Ecto neural progenitor cell (in vitro differentiated cells): ENCODE results near the gene GPR180.

Experiments
- DNase-seq: peaks from one replicate; pipeline ENCODE4 v3.0.0-alpha.2; 2018; ENCODE audit warnings: low spot score

The GPR180 gene

GRCh38 chr13:94656176-94656575, 54.5 kb downstream of the GPR180 start:
- DNase-seq, result no peak

DNA sequence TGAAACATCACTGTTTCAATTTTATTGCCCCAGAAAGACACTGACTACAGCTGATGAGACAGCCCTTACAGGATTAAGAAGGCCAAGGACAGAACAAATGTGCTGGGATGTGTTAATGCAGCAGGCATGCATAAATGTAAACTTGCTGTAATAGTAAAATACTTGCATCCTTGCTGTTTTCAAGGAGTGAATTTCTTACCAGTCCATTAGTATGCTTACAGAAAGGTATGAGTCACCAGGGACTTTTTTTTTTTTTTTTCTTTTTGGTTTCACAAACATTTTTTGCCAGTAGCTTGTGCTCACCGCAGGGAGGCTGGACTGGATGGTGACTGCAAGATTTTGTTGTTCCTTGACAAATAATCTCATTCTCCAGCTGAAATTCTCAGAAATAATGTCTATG, 55.1 kb downstream of the GPR180 start:
- no peak for DNase-seq

GRCh38 chr13:94657167-94657566, 55.5 kb downstream of the GPR180 start:
- DNase-seq, result no peak

- DNase-seq, result no peak
Measured at GRCh38 chr13:94658926-94659597, 57.4 kb downstream of the GPR180 start.

GRCh38 chr13:94659598-94659946, 57.9 kb downstream of the GPR180 start:
- no peak for DNase-seq

DNA sequence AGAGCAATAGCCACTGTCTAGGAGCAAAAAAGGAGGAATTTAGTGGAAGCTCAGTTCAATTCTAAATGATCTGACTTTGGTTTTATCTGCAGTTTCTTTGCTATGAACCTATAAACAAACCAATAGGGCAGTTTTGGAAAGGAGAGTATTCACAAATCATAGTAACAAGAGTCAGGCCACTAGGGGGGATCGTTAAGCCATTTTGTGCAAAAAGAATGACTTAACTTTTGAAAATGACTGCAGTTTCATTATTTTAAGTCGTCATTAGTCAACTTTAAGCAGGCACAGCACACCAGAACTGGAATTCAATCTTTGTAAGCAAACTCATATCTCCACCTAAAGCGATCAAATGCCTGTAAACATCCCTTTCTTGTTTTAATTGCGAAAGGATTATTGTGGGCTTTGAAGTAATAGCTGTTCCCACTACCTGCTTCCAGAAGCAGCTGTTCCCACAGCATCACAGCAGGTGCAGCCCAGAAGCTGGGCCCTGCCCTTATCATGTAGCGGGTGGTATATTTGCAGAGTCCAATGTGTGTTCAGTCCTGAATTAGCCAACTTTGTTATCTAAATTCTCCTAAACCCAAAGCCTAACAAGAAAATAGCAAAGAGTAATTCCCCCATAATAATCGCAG, 59.2 kb downstream of the GPR180 start:
- DNase-seq, result no peak

DNA sequence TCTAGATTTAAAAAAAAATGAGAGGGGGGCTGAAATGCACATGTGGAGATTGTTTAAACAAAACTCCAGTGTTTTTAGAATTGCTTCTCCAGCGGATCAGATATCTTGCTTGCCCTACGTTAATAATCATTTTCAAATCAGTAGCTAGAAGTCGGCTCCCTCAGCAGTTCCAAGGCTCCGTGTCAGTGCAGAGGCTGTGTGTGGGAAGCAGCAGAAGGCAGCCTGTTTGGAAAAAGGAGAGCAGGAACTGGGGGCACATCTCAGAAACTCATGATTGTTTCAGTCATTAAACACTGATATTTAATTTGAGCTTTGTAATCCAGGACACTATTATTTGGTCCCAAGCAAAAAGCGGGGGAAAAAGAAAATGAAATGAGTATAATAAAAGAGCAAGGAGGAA, 59.7 kb downstream of the GPR180 start:
- no peak for DNase-seq

DNA sequence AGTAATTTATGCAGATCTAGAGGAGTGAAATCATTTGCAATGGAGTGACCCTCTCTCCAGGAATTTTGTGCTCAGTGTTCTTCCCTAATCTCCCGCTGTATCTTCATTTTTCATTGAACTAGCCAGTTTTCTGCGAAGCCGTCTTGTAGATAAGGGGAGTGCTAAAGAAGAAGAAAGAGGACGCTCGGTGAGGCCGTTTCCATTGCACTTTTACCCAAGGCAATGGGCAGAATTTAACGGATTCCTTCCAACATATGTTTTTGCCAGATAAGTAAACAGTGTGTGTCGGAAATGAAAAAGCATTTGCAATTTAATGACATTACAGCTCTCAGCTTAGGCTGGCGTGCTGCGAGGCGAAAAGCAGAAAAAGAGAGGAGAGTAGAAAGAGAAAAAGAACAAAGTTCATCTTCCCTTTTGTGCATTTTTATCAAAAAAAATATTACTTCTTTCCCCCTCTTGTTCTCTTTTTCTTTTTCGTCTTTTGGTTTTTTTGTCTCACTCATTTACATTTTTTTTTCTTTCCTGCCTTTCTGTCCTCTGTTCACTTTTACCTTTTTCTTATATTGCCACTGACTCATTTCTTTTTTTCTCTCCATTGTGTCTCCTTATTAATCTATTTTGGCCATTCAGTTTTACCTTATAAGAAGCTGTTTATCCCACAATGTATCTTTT, 60.8 kb downstream of the GPR180 start:
- no peak for DNase-seq

- DNase-seq, result no peak
Measured at GRCh38 chr13:94664889-94665288, 63.2 kb downstream of the GPR180 start.

DNA sequence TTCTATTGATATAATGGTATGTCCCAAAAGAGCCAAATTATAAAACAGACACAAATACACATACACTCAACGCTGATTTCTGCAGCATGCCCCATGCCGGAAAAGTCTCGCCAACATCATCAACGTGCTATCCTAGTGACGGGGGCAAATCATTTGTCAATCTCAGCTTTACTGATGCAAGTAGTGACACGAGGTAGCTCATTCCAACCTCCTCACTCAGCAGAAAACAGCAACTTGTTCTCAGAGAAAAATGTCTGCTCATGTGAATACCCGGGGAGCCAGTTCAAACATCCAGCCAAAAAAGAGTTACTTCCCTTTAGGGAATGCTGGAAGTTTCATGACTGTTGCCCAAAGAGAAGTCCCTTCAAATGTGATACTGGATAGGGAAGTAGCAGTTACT, 64.4 kb downstream of the GPR180 start:
- DNase-seq, result no peak

- no peak for DNase-seq
Measured at GRCh38 chr13:94667190-94667589, 65.5 kb downstream of the GPR180 start.

DNA sequence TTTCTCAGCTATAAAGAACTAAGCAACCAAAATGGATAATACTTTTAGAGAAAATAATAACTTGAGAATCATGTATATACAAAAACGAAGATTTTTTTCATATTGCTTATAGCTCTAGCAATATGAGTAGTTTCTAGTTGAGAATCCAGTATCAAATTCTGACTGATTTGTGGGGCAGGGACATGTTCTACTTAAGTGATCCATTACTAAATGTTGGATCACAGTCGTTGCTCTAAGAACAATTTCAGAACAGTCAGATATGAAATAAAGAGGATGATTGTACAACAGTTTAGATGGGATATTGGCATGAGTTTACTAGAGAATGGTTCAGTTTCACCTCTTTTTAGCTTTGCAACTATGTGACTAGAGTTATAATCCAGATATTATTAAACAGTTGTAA, 70.7 kb downstream of the GPR180 start:
- no peak for DNase-seq

DNA sequence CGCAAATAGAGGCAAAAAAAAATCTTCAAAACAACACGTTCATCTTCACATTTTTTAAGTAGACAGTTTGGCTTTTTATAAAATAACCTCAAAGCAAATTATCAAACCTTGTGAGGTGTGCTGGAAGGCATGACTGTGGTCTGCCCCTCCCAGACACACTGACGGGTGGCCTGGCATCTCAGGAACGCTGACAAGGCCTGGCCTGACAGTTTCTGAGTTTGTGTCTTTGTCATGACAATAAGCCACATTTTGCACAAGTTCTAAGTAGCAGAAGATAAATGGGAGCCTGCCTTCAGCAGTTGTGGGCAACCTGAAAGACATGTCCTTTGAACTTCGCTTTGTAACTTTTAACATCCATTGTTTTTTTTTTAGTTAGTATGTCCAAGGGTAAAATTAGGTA, 72.2 kb downstream of the GPR180 start:
- no peak for DNase-seq

DNA sequence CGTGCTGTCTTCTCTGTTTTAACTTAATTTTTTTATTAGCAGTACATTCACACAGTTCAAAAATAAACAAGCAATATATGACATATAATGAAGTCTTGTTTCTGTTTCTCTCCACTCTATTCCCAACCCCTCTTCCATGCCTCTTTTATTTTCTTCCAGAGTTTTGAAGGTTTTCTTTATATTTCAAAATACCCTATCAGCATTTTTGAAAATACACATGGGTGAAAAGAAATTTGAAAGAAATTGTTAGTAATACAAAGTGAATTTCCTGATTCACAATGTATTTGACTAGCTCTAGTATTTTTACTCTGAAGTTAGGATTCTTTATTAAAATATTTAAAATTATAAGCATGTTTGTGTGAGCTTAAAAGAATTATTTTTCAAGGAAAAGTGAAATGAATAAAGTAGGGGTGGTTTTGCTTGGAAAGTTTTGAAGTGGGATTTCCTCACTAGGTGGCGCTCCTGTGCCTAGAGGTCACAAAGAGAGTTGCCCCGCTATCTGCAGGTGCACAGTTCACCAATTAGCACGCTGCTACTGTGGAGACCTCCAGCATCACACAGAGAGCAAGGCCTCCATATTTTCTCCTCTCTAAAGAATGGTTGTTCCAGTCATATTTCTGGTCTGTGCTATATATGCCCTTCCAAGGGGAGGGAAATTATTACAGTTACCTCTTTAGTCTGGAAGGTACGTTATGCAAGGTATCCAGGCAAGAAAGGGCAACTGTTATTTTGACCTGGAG, 73.1 kb downstream of the GPR180 start:
- peak; percentile 71 for DNase-seq

DNA sequence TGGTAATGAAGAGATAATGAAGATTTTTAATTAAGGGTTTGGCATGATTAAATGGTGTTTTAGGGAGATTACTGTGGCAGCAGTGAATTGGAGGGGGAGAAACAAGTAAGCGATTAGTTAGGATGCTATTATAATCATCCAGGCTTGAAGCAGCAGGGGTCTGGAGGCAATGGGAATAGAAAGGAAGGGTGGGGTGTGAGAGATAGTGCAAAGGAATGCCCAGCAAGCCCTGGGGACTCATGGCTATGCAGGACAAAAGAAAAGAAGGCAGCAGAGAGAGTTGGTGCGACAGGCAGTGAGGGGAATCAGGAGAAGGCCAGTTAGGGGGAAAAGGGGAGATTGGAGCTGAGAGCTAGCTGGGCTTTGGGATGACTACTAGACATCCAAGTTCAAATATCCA, 76.1 kb downstream of the GPR180 start:
- no peak for DNase-seq

DNA sequence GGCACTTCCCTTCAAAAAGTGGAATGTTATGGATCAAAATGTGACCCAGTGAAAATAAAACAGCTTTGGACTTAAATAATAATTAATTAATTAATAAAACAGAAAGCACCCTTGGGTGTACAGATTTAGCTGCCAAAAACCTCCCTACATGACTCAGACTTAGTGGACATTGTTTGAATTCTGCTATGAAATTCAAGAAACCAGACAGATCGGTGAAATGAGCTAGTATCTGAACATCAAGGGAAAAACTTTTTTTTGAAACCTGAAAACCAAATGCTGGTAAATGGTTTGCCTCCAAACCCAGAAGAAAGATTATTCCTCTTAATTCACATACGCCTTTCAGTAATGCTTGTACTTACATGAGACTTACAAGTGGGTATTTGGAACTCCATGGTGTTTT, 77.2 kb downstream of the GPR180 start:
- DNase-seq, result no peak

GRCh38 chr13:94679614-94680013, 78.0 kb downstream of the GPR180 start:
- DNase-seq, result no peak

- DNase-seq, result no peak
Measured at GRCh38 chr13:94682229-94682628, 80.6 kb downstream of the GPR180 start.

GRCh38 chr13:94683409-94683808, 81.8 kb downstream of the GPR180 start:
- no peak for DNase-seq
